Memory B cell (primary cell): ENCODE measurements around the gene TAX1BP1.
A peak's percentile ranks its signal among the peaks of the same experiment; 100 is the strongest.

Experiments used
- ATAC-seq: fragments of 150-1000 bp; cut with Tn5 transposase; 2 replicates; pipeline ENCODE4 v1.10.0; 2021; ENCODE audit warnings: low read depth, mild to moderate bottlenecking, moderate library complexity
- DNase-seq, 2 donors: peaks; one replicate each; pipeline ENCODE4 v3.0.0; 2022; ENCODE audit warnings: low spot score in 2 of 2
- H3K27ac Mint-ChIP-seq: one replicate; pipeline ENCODE4 v1.8.0; 2022; ENCODE audit warnings: mild to moderate bottlenecking, moderate library complexity, mixed read lengths
- H3K27me3 Mint-ChIP-seq: one replicate; pipeline ENCODE4 v1.8.0; 2022; ENCODE audit warnings: mixed read lengths
- H3K36me3 Mint-ChIP-seq: one replicate; pipeline ENCODE4 v1.8.0; 2022; ENCODE audit warnings: mild to moderate bottlenecking, mixed read lengths
- H3K4me1 Mint-ChIP-seq: one replicate; pipeline ENCODE4 v1.8.0; 2022; ENCODE audit warnings: mixed read lengths
- H3K4me3 Mint-ChIP-seq: one replicate; pipeline ENCODE4 v1.8.0; 2022; ENCODE audit warnings: mild to moderate bottlenecking, moderate library complexity, mixed read lengths
- H3K9me3 Mint-ChIP-seq: one replicate; pipeline ENCODE4 v1.8.0; 2022; ENCODE audit warnings: mixed read lengths

TAX1BP1 gene

GRCh38 chr7:27746978-27747377, 7.0 kb downstream of the TAX1BP1 start:
- Mint-ChIP-seq H3K36me3 (peaks cover 15% of the 10 kb centered on the region), H3K27me3 (no peaks in the 10 kb centered on the region), H3K4me1 (peaks cover 16% of the 10 kb centered on the region), H3K9me3 (no peaks in the 10 kb centered on the region), H3K27ac (no peak overlapping the region), H3K4me3 (no peak overlapping the region)
- DNase-seq: no peak
- ATAC-seq: no peak

- Mint-ChIP-seq H3K4me3 (no peak overlapping the region), H3K4me1 (peaks cover 20% of the 10 kb centered on the region), H3K27me3 (no peaks in the 10 kb centered on the region), H3K36me3 (peaks cover 22% of the 10 kb centered on the region), H3K9me3 (no peaks in the 10 kb centered on the region), H3K27ac (no peak overlapping the region)
- DNase-seq: no peak
- ATAC-seq: no peak
These were observed 7.8 kb downstream of the TAX1BP1 start for GRCh38 chr7:27747589-27748368.

- peaks cover 18% of the 10 kb centered on the region for H3K4me1 Mint-ChIP-seq
- no peaks in the 10 kb centered on the region for H3K9me3 Mint-ChIP-seq
- no peak overlapping the region for H3K4me3 Mint-ChIP-seq
- H3K36me3 Mint-ChIP-seq: peaks cover 30% of the 10 kb centered on the region
- no peak overlapping the region for H3K27ac Mint-ChIP-seq
- ATAC-seq (no peak), DNase-seq (no peak)
- H3K27me3 Mint-ChIP-seq: no peaks in the 10 kb centered on the region
These were observed 10.4 kb downstream of the TAX1BP1 start for GRCh38 chr7:27750316-27750715.

DNA sequence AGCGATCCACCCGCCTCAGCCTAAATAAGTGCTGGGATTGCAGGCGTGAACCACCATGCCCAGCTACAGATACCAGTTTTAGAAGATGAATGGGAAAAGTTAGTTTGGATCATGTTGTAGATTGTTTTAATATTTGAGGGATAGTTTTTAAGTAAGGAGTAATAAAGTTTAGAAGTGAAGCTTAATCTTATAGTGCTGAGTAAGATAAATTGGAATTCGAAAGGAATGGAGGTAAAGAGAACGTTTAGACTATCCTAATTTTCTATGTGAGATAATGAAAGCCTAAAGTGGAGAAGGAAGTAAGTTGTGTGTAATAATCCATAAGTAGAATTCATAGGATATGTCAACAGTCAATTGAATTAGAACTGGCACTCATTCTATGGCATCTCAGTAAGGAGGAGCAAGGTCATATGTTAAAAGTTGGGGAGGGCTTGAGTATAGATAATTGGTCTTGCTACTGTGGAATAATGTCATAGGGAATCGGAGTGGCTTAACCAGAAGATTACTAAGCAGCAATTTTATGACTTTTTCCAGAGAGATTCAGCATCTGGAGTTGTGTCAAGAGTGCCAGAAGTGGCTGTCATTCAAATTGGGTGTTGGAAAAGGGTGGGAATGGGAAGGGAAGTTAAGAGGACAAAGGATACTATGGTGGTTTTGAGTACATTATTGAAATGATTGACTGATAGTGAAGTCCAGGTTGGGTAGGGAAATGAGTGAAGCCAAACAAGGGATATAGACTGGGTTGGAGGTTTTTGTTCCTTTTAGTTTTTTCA, 12.1 kb downstream of the TAX1BP1 start:
- no peak for ATAC-seq
- peaks cover 32% of the 10 kb centered on the region for H3K36me3 Mint-ChIP-seq
- H3K27me3 Mint-ChIP-seq: no peaks in the 10 kb centered on the region
- no peaks in the 10 kb centered on the region for H3K9me3 Mint-ChIP-seq
- H3K4me3 Mint-ChIP-seq: no peak overlapping the region
- no peak for DNase-seq
- H3K27ac Mint-ChIP-seq: peak overlapping the region; percentile 25
- peaks cover 18% of the 10 kb centered on the region for H3K4me1 Mint-ChIP-seq

GRCh38 chr7:27753863-27754262, 13.9 kb downstream of the TAX1BP1 start:
- peaks cover 40% of the 10 kb centered on the region for H3K36me3 Mint-ChIP-seq

DNA sequence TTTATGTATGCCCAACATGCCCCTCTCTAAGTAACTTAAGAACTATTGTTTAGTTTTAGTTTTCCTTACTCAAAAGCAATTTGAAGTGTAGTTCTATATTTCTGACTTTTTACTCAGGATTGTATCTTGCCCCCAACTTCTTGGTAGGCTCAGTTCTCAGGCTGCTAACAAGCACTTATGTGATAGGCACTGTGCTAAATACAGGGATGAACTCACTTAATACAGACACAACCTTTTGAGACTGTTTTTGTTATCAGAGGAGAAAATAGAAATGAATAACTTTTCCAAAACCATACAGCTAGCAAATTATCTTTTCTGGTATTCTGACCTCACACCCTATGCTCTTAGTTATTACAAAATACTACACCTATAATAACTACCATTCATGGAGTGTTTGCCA, 16.3 kb downstream of the TAX1BP1 start:
- Mint-ChIP-seq H3K4me1 (peaks cover 12% of the 10 kb centered on the region), H3K36me3 (peaks cover 33% of the 10 kb centered on the region), H3K9me3 (peaks cover under 1% of the 10 kb centered on the region), H3K4me3 (no peak overlapping the region), H3K27me3 (no peaks in the 10 kb centered on the region), H3K27ac (no peak overlapping the region)
- DNase-seq (no peak), ATAC-seq (no peak)

More at GRCh38 chr7:27753863-27754262, 13.9 kb downstream of the TAX1BP1 start:
- H3K27ac Mint-ChIP-seq: no peak overlapping the region
- no peaks in the 10 kb centered on the region for H3K9me3 Mint-ChIP-seq
- no peak overlapping the region for H3K4me3 Mint-ChIP-seq
- no peaks in the 10 kb centered on the region for H3K27me3 Mint-ChIP-seq
- no peak for ATAC-seq
- no peak for DNase-seq
- peaks cover 14% of the 10 kb centered on the region for H3K4me1 Mint-ChIP-seq

- no peaks in the 10 kb centered on the region for H3K27me3 Mint-ChIP-seq
- peaks cover 7% of the 10 kb centered on the region for H3K4me1 Mint-ChIP-seq
- DNase-seq: no peak
- no peak for ATAC-seq
- H3K36me3 Mint-ChIP-seq: peaks cover 24% of the 10 kb centered on the region
- H3K9me3 Mint-ChIP-seq: peaks cover 2% of the 10 kb centered on the region
- no peak overlapping the region for H3K4me3 Mint-ChIP-seq
- no peak overlapping the region for H3K27ac Mint-ChIP-seq
These were observed 19.5 kb downstream of the TAX1BP1 start for GRCh38 chr7:27759491-27759890.

GRCh38 chr7:27762062-27762461, 22.1 kb downstream of the TAX1BP1 start:
- H3K27me3 Mint-ChIP-seq: no peaks in the 10 kb centered on the region
- peaks cover 4% of the 10 kb centered on the region for H3K4me1 Mint-ChIP-seq
- ATAC-seq: no peak
- DNase-seq: no peak
- H3K9me3 Mint-ChIP-seq: peaks cover 2% of the 10 kb centered on the region
- H3K4me3 Mint-ChIP-seq: no peak overlapping the region
- H3K27ac Mint-ChIP-seq: no peak overlapping the region
- H3K36me3 Mint-ChIP-seq: peaks cover 30% of the 10 kb centered on the region

- ATAC-seq (no peak), DNase-seq (no peak)
- peaks cover 21% of the 10 kb centered on the region for H3K36me3 Mint-ChIP-seq
- no peak overlapping the region for H3K27ac Mint-ChIP-seq
- peaks cover 2% of the 10 kb centered on the region for H3K4me1 Mint-ChIP-seq
- H3K4me3 Mint-ChIP-seq: no peak overlapping the region
- no peaks in the 10 kb centered on the region for H3K27me3 Mint-ChIP-seq
- H3K9me3 Mint-ChIP-seq: peaks cover 2% of the 10 kb centered on the region
These were observed 24.1 kb downstream of the TAX1BP1 start for GRCh38 chr7:27763983-27764508.

- ATAC-seq: no peak
- no peak for DNase-seq
- Mint-ChIP-seq H3K4me1 (peaks cover 2% of the 10 kb centered on the region), H3K4me3 (no peak overlapping the region), H3K36me3 (peaks cover 23% of the 10 kb centered on the region), H3K27ac (no peak overlapping the region), H3K27me3 (no peaks in the 10 kb centered on the region), H3K9me3 (peaks cover 2% of the 10 kb centered on the region)
These were observed 25.9 kb downstream of the TAX1BP1 start for GRCh38 chr7:27765841-27766240.

- no peak for DNase-seq
- Mint-ChIP-seq H3K4me3 (no peak overlapping the region), H3K4me1 (peaks cover 2% of the 10 kb centered on the region), H3K27ac (no peak overlapping the region), H3K27me3 (no peaks in the 10 kb centered on the region), H3K36me3 (peaks cover 19% of the 10 kb centered on the region), H3K9me3 (no peaks in the 10 kb centered on the region)
- ATAC-seq: no peak
These were observed 27.4 kb downstream of the TAX1BP1 start for GRCh38 chr7:27767374-27767773.

GRCh38 chr7:27771111-27771510, 31.1 kb downstream of the TAX1BP1 start:
- H3K27ac Mint-ChIP-seq: no peak overlapping the region
- peaks cover 13% of the 10 kb centered on the region for H3K36me3 Mint-ChIP-seq
- no peaks in the 10 kb centered on the region for H3K27me3 Mint-ChIP-seq
- ATAC-seq (no peak), DNase-seq (no peak)
- H3K4me1 Mint-ChIP-seq: peaks cover 6% of the 10 kb centered on the region
- no peaks in the 10 kb centered on the region for H3K9me3 Mint-ChIP-seq
- H3K4me3 Mint-ChIP-seq: no peak overlapping the region

DNA sequence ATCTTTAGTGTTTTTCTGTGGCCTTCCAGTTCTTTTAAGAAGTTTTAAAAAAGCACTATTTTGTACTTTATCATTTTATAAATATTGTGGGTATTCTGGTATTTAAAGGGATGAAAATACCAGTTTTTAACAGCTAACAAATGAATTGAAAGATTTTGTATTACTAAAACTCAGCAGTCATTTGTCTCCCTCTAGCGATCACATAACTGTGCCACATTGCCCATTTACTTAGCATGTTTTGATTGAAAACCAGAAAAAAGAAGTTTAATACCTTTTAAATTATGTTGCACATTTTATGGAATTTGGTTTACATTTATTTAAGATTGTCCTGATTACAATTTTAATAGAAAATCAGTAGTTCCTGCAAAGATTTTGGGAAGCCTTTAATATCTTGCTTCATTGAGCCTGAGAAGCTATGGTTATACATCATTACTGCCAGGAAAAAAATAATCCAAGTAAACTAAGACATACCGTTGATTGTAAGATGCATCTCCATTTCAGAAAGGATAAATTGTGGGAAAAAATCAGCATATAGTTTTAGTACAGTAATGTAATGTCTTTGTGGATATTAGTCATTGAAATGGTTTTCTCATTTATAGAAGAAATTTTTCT, 34.9 kb downstream of the TAX1BP1 start:
- Mint-ChIP-seq H3K9me3 (no peaks in the 10 kb centered on the region), H3K4me3 (no peak overlapping the region), H3K27ac (no peak overlapping the region), H3K4me1 (peaks cover 11% of the 10 kb centered on the region), H3K36me3 (peaks cover 17% of the 10 kb centered on the region), H3K27me3 (no peaks in the 10 kb centered on the region)
- DNase-seq: peak in 1 of 2 donors; percentile 5
- ATAC-seq: no peak

DNA sequence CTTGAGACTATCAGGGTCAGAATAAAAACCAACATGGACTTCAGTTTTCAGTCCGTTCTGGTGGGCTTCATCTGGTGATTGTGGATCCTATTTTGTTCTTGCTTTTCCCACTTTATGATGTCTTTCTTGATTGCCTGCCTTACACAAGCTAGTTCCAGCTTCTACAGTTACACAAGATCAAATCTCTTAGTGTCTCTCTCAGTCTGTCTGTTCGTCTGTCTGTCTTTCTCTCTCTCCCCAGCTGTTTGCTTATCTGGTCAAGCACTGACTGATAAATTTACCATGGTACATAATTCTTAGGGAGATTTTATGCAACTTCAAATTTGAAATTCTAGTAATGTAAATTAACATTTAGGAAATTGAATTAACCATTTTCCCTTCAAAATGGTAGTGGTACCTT, 35.8 kb downstream of the TAX1BP1 start:
- H3K27ac Mint-ChIP-seq: no peak overlapping the region
- H3K36me3 Mint-ChIP-seq: peaks cover 17% of the 10 kb centered on the region
- H3K4me3 Mint-ChIP-seq: no peak overlapping the region
- no peaks in the 10 kb centered on the region for H3K27me3 Mint-ChIP-seq
- ATAC-seq (no peak), DNase-seq (no peak)
- no peaks in the 10 kb centered on the region for H3K9me3 Mint-ChIP-seq
- H3K4me1 Mint-ChIP-seq: peaks cover 11% of the 10 kb centered on the region
